Neuronal stem cell (in vitro differentiated cells): ENCODE measurements around the gene ITPR1.

Source experiments
- DNase-seq: peaks from one replicate; pipeline ENCODE4 v3.0.0-alpha.2; 2013; ENCODE audit warnings: low spot score
- H2AFZ ChIP-seq: one replicate; pipeline ENCODE4 v1.6.1; 2013; ENCODE audit warnings: mild to moderate bottlenecking, low read length, inconsistent platforms
- H2AK5ac ChIP-seq: 2 replicates; pipeline ENCODE4 v1.6.1; 2013; ENCODE audit warnings: low read depth, mild to moderate bottlenecking, inconsistent platforms, low read length, moderate library complexity, mixed read lengths
- H2BK120ac ChIP-seq: 2 replicates; pipeline ENCODE4 v1.6.1; 2013; ENCODE audit warnings: low read depth, mild to moderate bottlenecking, inconsistent platforms, low read length, moderate library complexity, mixed read lengths
- H2BK12ac ChIP-seq: one replicate; pipeline ENCODE4 v1.6.1; 2013; ENCODE audit warnings: low read length, inconsistent platforms
- H2BK15ac ChIP-seq: 2 replicates; pipeline ENCODE4 v1.6.1; 2013; ENCODE audit warnings: mild to moderate bottlenecking, low read length, inconsistent platforms, mixed read lengths
- H2BK5ac ChIP-seq: one replicate; pipeline ENCODE4 v1.6.1; 2013; ENCODE audit warnings: inconsistent platforms, mild to moderate bottlenecking, low read length, moderate library complexity
- H3K14ac ChIP-seq: one replicate; pipeline ENCODE4 v1.6.1; 2013; ENCODE audit warnings: low read length, inconsistent platforms
- H3K18ac ChIP-seq: 2 replicates; pipeline ENCODE4 v1.6.1; 2013; ENCODE audit warnings: low read length, inconsistent platforms
- H3K23ac ChIP-seq: 2 replicates; pipeline ENCODE4 v1.6.1; 2013; ENCODE audit warnings: low read depth, mild to moderate bottlenecking, mixed read lengths, low read length, inconsistent platforms; ENCODE audit not compliant: poor library complexity
- H3K27ac ChIP-seq: replicated peaks from 3 replicates; pipeline ENCODE4 v1.5.1; 2013; ENCODE audit warnings: low read length, inconsistent platforms
- H3K27me3 ChIP-seq, 3 experiments: 2 replicates each; pipeline ENCODE4 v1.6.1; 2013; ENCODE audit warnings: low read length in 3 of 3, mild to moderate bottlenecking in 2 of 3, inconsistent platforms in 1 of 3, low read depth in 1 of 3, mixed read lengths in 1 of 3, moderate library complexity in 1 of 3; ENCODE audit not compliant: control insufficient read depth in 3 of 3, insufficient read depth in 3 of 3
- H3K36me3 ChIP-seq, 2 donors: replicated peaks in 1 of 2; 2 replicates each; pipeline ENCODE4 v1.6.1; 2013; ENCODE audit warnings: low read length in 2 of 2; ENCODE audit not compliant: control insufficient read depth in 2 of 2, insufficient read depth in 2 of 2
- H3K4ac ChIP-seq: 2 replicates; pipeline ENCODE4 v1.6.1; 2013; ENCODE audit warnings: inconsistent platforms, mild to moderate bottlenecking, low read length, moderate library complexity
- H3K4me1 ChIP-seq, 2 donors: 1 replicate in 1 of 2; 2 replicates in 1 of 2; pipeline ENCODE4 v1.6.1; 2013; ENCODE audit warnings: low read length in 2 of 2, low read depth in 1 of 2; ENCODE audit not compliant: control insufficient read depth in 2 of 2, insufficient read depth in 1 of 2
- H3K4me2 ChIP-seq: one replicate; pipeline ENCODE4 v1.6.1; 2013; ENCODE audit warnings: mild to moderate bottlenecking, low read length, inconsistent platforms; ENCODE audit not compliant: insufficient read depth, poor library complexity, severe bottlenecking
- H3K4me3 ChIP-seq, 2 donors: 2 replicates each; pipeline ENCODE4 v1.5.1; 2013; ENCODE audit warnings: low read length in 2 of 2, mild to moderate bottlenecking in 2 of 2, inconsistent platforms in 1 of 2, moderate library complexity in 1 of 2
- H3K79me1 ChIP-seq: one replicate; pipeline ENCODE4 v1.6.1; 2013; ENCODE audit warnings: low read depth, mild to moderate bottlenecking, inconsistent platforms, low read length, moderate library complexity
- H3K9ac ChIP-seq: one replicate; pipeline ENCODE4 v1.6.1; 2013; ENCODE audit warnings: mild to moderate bottlenecking, low read depth, low read length, inconsistent platforms; ENCODE audit not compliant: poor library complexity
- H3K9me3 ChIP-seq, 2 donors: replicated peaks in 1 of 2; 2 replicates each; pipeline versions ENCODE3 to v1.6.1; 2013; ENCODE audit warnings: low read length in 2 of 2, mild to moderate bottlenecking in 2 of 2, inconsistent platforms in 1 of 2, low read depth in 1 of 2, mixed read lengths in 1 of 2, moderate library complexity in 1 of 2; ENCODE audit not compliant: control insufficient read depth in 2 of 2, insufficient read depth in 1 of 2
- H4K8ac ChIP-seq: one replicate; pipeline ENCODE4 v1.6.1; 2013; ENCODE audit warnings: low read depth, mild to moderate bottlenecking, inconsistent platforms, low read length, moderate library complexity
- H4K91ac ChIP-seq: one replicate; pipeline ENCODE4 v1.6.1; 2013; ENCODE audit warnings: low read length, low read depth, mild to moderate bottlenecking, inconsistent platforms; ENCODE audit not compliant: poor library complexity
- WGBS, 2 donors: extraction: QIAGEN DNeasy Blood & Tissue Kit; methylation state at CpG; one replicate each; pipeline ENCODE4 v1.1.7; 2013; ENCODE audit warnings: missing lambda C conversion rate in 2 of 2, mixed read lengths in 1 of 2; ENCODE audit not compliant: insufficient read length in 2 of 2, insufficient replicate concordance in 1 of 2; ENCODE audit errors: extremely low coverage in 2 of 2; 5-methylcytosine and 5-hydroxymethylcytosine counted together

ITPR1 gene

GRCh38 chr3:4835616-4836043 lies 342.5 kb downstream of the ITPR1 start:
- Histone ChIP-seq H3K9me3 (no peaks in the 10 kb centered on the region), H3K4me2 (no peak overlapping the region), H2AK5ac (no peak overlapping the region), H4K8ac (no peak overlapping the region), H3K23ac (no peak overlapping the region), H3K27ac (no peak overlapping the region), H2BK5ac (no peak overlapping the region), H3K18ac (no peak overlapping the region), H2BK120ac (no peak overlapping the region), H3K4me3 (no peak overlapping the region), H3K14ac (no peak overlapping the region), H3K4me1 (peaks cover 5% of the 10 kb centered on the region in 2 donors), H2BK12ac (no peak overlapping the region), H3K27me3 (no peaks in the 10 kb centered on the region), H3K79me1 (no peaks in the 10 kb centered on the region), H2BK15ac (no peak overlapping the region), H4K91ac (no peak overlapping the region), H3K36me3 (no peaks in the 10 kb centered on the region), H2AFZ (no peak overlapping the region), H3K9ac (no peak overlapping the region), H3K4ac (no peak overlapping the region)
- WGBS, 2 donors: no CpG with 5 or more reads among the region's 3 CpGs
- DNase-seq: no peak

GRCh38 chr3:4836516-4836915 lies 343.4 kb downstream of the ITPR1 start:
- no peak overlapping the region for H3K4me2 ChIP-seq
- H2BK12ac ChIP-seq: no peak overlapping the region
- H4K8ac ChIP-seq: no peak overlapping the region
- H3K27ac ChIP-seq: no peak overlapping the region
- no peaks in the 10 kb centered on the region for H3K9me3 ChIP-seq
- no peak overlapping the region for H2BK5ac ChIP-seq
- no peaks in the 10 kb centered on the region for H3K36me3 ChIP-seq
- H3K79me1 ChIP-seq: no peaks in the 10 kb centered on the region
- WGBS, 2 donors: no CpG with 5 or more reads among the region's 2 CpGs
- H3K27me3 ChIP-seq: no peaks in the 10 kb centered on the region
- peaks cover 0 to 2% of the 10 kb centered on the region in 2 donors for H3K4me1 ChIP-seq
- H3K9ac ChIP-seq: no peak overlapping the region
- H4K91ac ChIP-seq: no peak overlapping the region
- H3K4ac ChIP-seq: no peak overlapping the region
- H2AK5ac ChIP-seq: no peak overlapping the region
- no peak overlapping the region for H2AFZ ChIP-seq
- no peak overlapping the region for H3K4me3 ChIP-seq
- H2BK15ac ChIP-seq: no peak overlapping the region
- H3K14ac ChIP-seq: no peak overlapping the region
- no peak for DNase-seq
- H3K23ac ChIP-seq: no peak overlapping the region
- H2BK120ac ChIP-seq: no peak overlapping the region
- H3K18ac ChIP-seq: no peak overlapping the region

GRCh38 chr3:4837374-4837930 lies 344.3 kb downstream of the ITPR1 start:
- H3K4me1 ChIP-seq: peaks cover 0 to 2% of the 10 kb centered on the region in 2 donors
- no peaks in the 10 kb centered on the region for H3K9me3 ChIP-seq
- no peak overlapping the region for H2BK15ac ChIP-seq
- H3K27me3 ChIP-seq: no peaks in the 10 kb centered on the region
- no peaks in the 10 kb centered on the region for H3K36me3 ChIP-seq
- DNase-seq: no peak
- H2BK12ac ChIP-seq: no peak overlapping the region
- H2BK5ac ChIP-seq: no peak overlapping the region
- no peak overlapping the region for H3K9ac ChIP-seq
- no peak overlapping the region for H3K4me2 ChIP-seq
- H3K79me1 ChIP-seq: no peaks in the 10 kb centered on the region
- H3K18ac ChIP-seq: no peak overlapping the region
- H2AK5ac ChIP-seq: no peak overlapping the region
- H2BK120ac ChIP-seq: no peak overlapping the region
- WGBS, 2 donors: no CpG with 5 or more reads among the region's 5 CpGs
- no peak overlapping the region for H3K27ac ChIP-seq
- no peak overlapping the region for H3K14ac ChIP-seq
- H3K23ac ChIP-seq: no peak overlapping the region
- no peak overlapping the region for H4K8ac ChIP-seq
- no peak overlapping the region for H3K4me3 ChIP-seq
- H4K91ac ChIP-seq: no peak overlapping the region
- H2AFZ ChIP-seq: no peak overlapping the region
- H3K4ac ChIP-seq: no peak overlapping the region

- no peak overlapping the region for H3K23ac ChIP-seq
- H3K79me1 ChIP-seq: no peaks in the 10 kb centered on the region
- H3K4me3 ChIP-seq: no peak overlapping the region
- H2BK12ac ChIP-seq: no peak overlapping the region
- no peak overlapping the region for H3K4ac ChIP-seq
- H2AK5ac ChIP-seq: no peak overlapping the region
- peaks cover 0 to 2% of the 10 kb centered on the region in 2 donors for H3K4me1 ChIP-seq
- H3K4me2 ChIP-seq: no peak overlapping the region
- H4K8ac ChIP-seq: no peak overlapping the region
- H2BK5ac ChIP-seq: no peak overlapping the region
- no peak overlapping the region for H4K91ac ChIP-seq
- H3K27ac ChIP-seq: no peak overlapping the region
- no peaks in the 10 kb centered on the region for H3K36me3 ChIP-seq
- DNase-seq: no peak
- H3K14ac ChIP-seq: no peak overlapping the region
- no peaks in the 10 kb centered on the region for H3K9me3 ChIP-seq
- no peak overlapping the region for H2BK15ac ChIP-seq
- H2BK120ac ChIP-seq: no peak overlapping the region
- H3K9ac ChIP-seq: no peak overlapping the region
- no CpG with 5 or more reads among the region's 4 CpGs for WGBS, 2 donors
- no peak overlapping the region for H3K18ac ChIP-seq
- H2AFZ ChIP-seq: no peak overlapping the region
- no peaks in the 10 kb centered on the region for H3K27me3 ChIP-seq
These were observed 345.5 kb downstream of the ITPR1 start for GRCh38 chr3:4838621-4839022.
